PC-9 (cell line): ENCODE data around the gene OPTC. TPM values are rescaled to one million over a fixed set of nuclear protein-coding genes. Genes with fewer than 3 reads are reported as not detected.

ENCODE experiments used
- BruUV-seq: library from RNA; stranded (reverse); fragments of 400-500 nt; replicated peaks from 2 replicates; lab custom pipeline; 2021; lab: Mats Ljungman, UMichigan
- CTCF ChIA-PET: fragments of 300-600 bp; sonication (Branson Sonifier 250); formaldehyde crosslinking; loops from one replicate; lab custom pipeline; 2022; ENCODE audit warnings: antibody characterized with exemption; lab: Charles Lee
- POLR2A ChIA-PET: fragments of 300-600 bp; sonication (Branson Sonifier 250); formaldehyde crosslinking; loops from one replicate; lab custom pipeline; 2022; ENCODE audit warnings: antibody characterized with exemption; ENCODE audit not compliant: unreplicated experiment; lab: Charles Lee
- DNase-seq, 2 experiments: peaks; one replicate each; pipeline versions ENCODE4 v3.0.0 to v3.0.0-alpha.2; 2015 to 2022; ENCODE audit warnings: mixed read lengths in 1 of 2
- H2AFZ ChIP-seq: fragments of 200-600 bp; sonication (generic); 2 replicates; pipeline ENCODE4 v1.8.1; 2017; ENCODE audit warnings: antibody characterized with exemption
- H3F3A ChIP-seq: fragments of 200-600 bp; sonication (generic); 2 replicates; pipeline ENCODE4 v1.8.1; 2017; ENCODE audit warnings: antibody characterized with exemption, mild to moderate bottlenecking, low read depth; ENCODE audit not compliant: insufficient read depth
- H3K27ac ChIP-seq: fragments of 200-600 bp; sonication (generic); 2 replicates; pipeline ENCODE4 v1.6.1; 2016; ENCODE audit warnings: mixed run types
- H3K27me3 ChIP-seq: fragments of 200-600 bp; sonication (generic); 2 replicates; pipeline ENCODE4 v1.6.1; 2016; ENCODE audit warnings: low read depth, mixed run types; ENCODE audit not compliant: insufficient read depth
- H3K36me3 ChIP-seq: fragments of 200-600 bp; sonication (generic); 2 replicates; pipeline ENCODE4 v1.6.1; 2016; ENCODE audit warnings: low read depth, mixed run types
- H3K4me1 ChIP-seq: fragments of 200-600 bp; sonication (generic); replicated peaks from 2 replicates; pipeline ENCODE4 v1.6.1; 2016; ENCODE audit warnings: mixed run types; ENCODE audit not compliant: insufficient read depth
- H3K4me2 ChIP-seq: fragments of 200-600 bp; sonication (generic); 2 replicates; pipeline ENCODE4 v1.6.1; 2017; ENCODE audit warnings: mixed run types
- H3K4me3 ChIP-seq: fragments of 200-600 bp; sonication (generic); 2 replicates; pipeline ENCODE4 v1.6.1; 2016; ENCODE audit warnings: mixed run types
- H3K79me2 ChIP-seq: fragments of 200-600 bp; sonication (generic); 2 replicates; pipeline ENCODE4 v1.6.1; 2017; ENCODE audit warnings: low read depth, mixed run types
- H3K9me2 ChIP-seq: fragments of 200-600 bp; sonication (generic); 2 replicates; pipeline ENCODE4 v1.8.1; 2017; ENCODE audit warnings: mild to moderate bottlenecking; ENCODE audit not compliant: insufficient read depth
- H3K9me3 ChIP-seq: fragments of 200-600 bp; sonication (generic); 2 replicates; pipeline ENCODE4 v1.8.1; 2016; ENCODE audit warnings: low read depth; ENCODE audit not compliant: insufficient read depth
- H4K20me1 ChIP-seq: fragments of 200-600 bp; sonication (generic); 2 replicates; pipeline ENCODE4 v1.8.1; 2017; ENCODE audit not compliant: insufficient read depth
- CTCF ChIP-seq: fragments of 200-600 bp; sonication (generic); conservative IDR thresholded peaks from 2 replicates; pipeline ENCODE4 v1.6.1; 2017; ENCODE audit warnings: mixed run types, antibody characterized with exemption, mild to moderate bottlenecking, moderate library complexity
- EZH2 ChIP-seq: fragments of 200-600 bp; sonication (generic); IDR thresholded peaks from 2 replicates; pipeline ENCODE4 v1.8.0; 2017; ENCODE audit warnings: antibody characterized with exemption, low read depth
- intact Hi-C: fragments of 100-400 bp; cut with micrococcal nuclease; formaldehyde crosslinking; loops from one replicate; pipeline ENCODE4 v1.10.0; 2022; ENCODE audit not compliant: unreplicated experiment
- total RNA-seq: library from RNA; stranded (reverse); gene quantifications from 2 replicates; pipeline ENCODE4 v1.2.3, GENCODE V29; 2021

Gene OPTC
- total RNA-seq, 1 experiment from 2014 or later: not detected

- POLR2A ChIA-PET: no interaction called here
These were observed 56.9 kb downstream of the OPTC start for GRCh38 chr1:203550846-203551245.

GRCh38 chr1:203551550-203551949, 57.6 kb downstream of the OPTC start:
- Histone ChIP-seq H3K4me3 (no peak overlapping the region), H3K27ac (no peak overlapping the region), H2AFZ (no peak overlapping the region), H3K27me3 (no peaks in the 10 kb centered on the region), H3K9me2 (no peaks in the 10 kb centered on the region), H3K4me1 (peaks cover 83% of the 10 kb centered on the region), H4K20me1 (no peaks in the 10 kb centered on the region), H3K9me3 (no peaks in the 10 kb centered on the region), H3F3A (peaks cover 20% of the 10 kb centered on the region), H3K36me3 (no peaks in the 10 kb centered on the region), H3K79me2 (no peaks in the 10 kb centered on the region), H3K4me2 (0 out of 2 replicates have a peak overlapping the region, but pooled peaks have one; percentile 7)
- no peak for TF ChIP-seq EZH2
- TF ChIP-seq CTCF: no peak
- no TSS peak for BruUV-seq
- ChIA-PET CTCF (interaction anchor here (0.6 kb wide), 1 partner anchor 67 kb away, joined by 3 read pairs; no protein-coding TSS in a partner anchor), POLR2A (interaction anchor here (0.5 kb wide), 1 partner anchor 25 kb away, joined by 3 read pairs; no protein-coding TSS in a partner anchor)
- intact Hi-C loops: no loop called here
- DNase-seq: peak in 1 of 2 experiments; percentile 86

More at GRCh38 chr1:203550846-203551245, 56.9 kb downstream of the OPTC start:
- Histone ChIP-seq H3K36me3 (no peaks in the 10 kb centered on the region), H3K9me3 (no peaks in the 10 kb centered on the region), H3K27me3 (no peaks in the 10 kb centered on the region), H3K4me3 (no peak overlapping the region), H3F3A (peaks cover 21% of the 10 kb centered on the region), H3K4me2 (0 out of 2 replicates have a peak overlapping the region, but pooled peaks have one; percentile 7), H3K27ac (no peak overlapping the region), H2AFZ (no peak overlapping the region), H4K20me1 (no peaks in the 10 kb centered on the region), H3K4me1 (peaks cover 83% of the 10 kb centered on the region), H3K9me2 (no peaks in the 10 kb centered on the region), H3K79me2 (no peaks in the 10 kb centered on the region)
- CTCF ChIA-PET: no interaction called here
- intact Hi-C loops: no loop called here
- no TSS peak for BruUV-seq
- TF ChIP-seq CTCF: no peak
- no peak for TF ChIP-seq EZH2
- no peak for DNase-seq

DNA sequence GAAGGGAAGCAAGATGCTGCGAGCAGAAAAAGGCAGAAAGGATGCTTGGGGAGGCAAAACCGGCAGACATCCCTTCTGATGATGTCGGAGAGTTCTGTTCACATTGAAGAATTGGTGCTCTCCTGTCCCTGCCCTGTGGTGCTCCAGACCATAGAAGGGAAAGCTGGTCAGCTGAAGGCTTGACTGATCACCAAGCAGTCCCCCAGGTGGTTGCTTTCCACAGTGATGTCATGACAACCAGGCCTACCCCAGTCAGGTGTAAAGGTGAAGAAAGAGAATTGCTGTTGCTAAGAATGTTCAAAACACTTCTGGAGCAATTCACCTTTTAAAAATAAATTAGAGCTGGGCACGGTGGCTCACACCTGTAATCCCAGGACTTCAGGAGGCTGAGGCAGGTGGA, 59.5 kb downstream of the OPTC start:
- Histone ChIP-seq H3K79me2 (no peaks in the 10 kb centered on the region), H3K36me3 (no peaks in the 10 kb centered on the region), H3K4me2 (no peak overlapping the region), H3F3A (peaks cover 32% of the 10 kb centered on the region), H3K27me3 (no peaks in the 10 kb centered on the region), H3K9me3 (no peaks in the 10 kb centered on the region), H3K9me2 (no peaks in the 10 kb centered on the region), H2AFZ (no peak overlapping the region), H3K4me3 (no peak overlapping the region), H3K27ac (no peak overlapping the region), H4K20me1 (no peaks in the 10 kb centered on the region), H3K4me1 (peaks cover 84% of the 10 kb centered on the region)
- ChIA-PET CTCF (no interaction called here), POLR2A (no interaction called here)
- TF ChIP-seq EZH2: no peak
- no peak for TF ChIP-seq CTCF
- no TSS peak for BruUV-seq
- intact Hi-C loops: no loop called here
- no peak for DNase-seq
